Astrocyte (in vitro differentiated cells and primary cell): ENCODE results near the gene BCKDHB. TPM values are rescaled to one million over a fixed set of nuclear protein-coding genes. Genes with fewer than 3 reads are reported as not detected.

ENCODE experiments used
- DNase-seq: peaks from one replicate; pipeline ENCODE4 v3.0.0-alpha.2; 2010; ENCODE audit warnings: low read depth
- FAIRE-seq: peaks from 2 replicates; lab custom pipeline; 2011; peaks lifted over from hg19 to GRCh38; lab: Jason Lieb, UNC
- H2AFZ ChIP-seq: 2 replicates; pipeline ENCODE4 v1.6.0; 2012; ENCODE audit warnings: low read depth, low read length, inconsistent platforms
- H3K27ac ChIP-seq: 2 replicates; pipeline ENCODE4 v1.5.1; 2011; ENCODE audit warnings: low read depth, low read length, inconsistent platforms
- H3K27me3 ChIP-seq: 2 replicates; pipeline ENCODE4 v1.6.0; 2011; ENCODE audit warnings: low read length, inconsistent platforms; ENCODE audit not compliant: insufficient read depth
- H3K36me3 ChIP-seq: 2 replicates; pipeline ENCODE4 v1.5.1; 2011; ENCODE audit warnings: low read length, inconsistent platforms; ENCODE audit not compliant: insufficient read depth
- H3K4me1 ChIP-seq: 2 replicates; pipeline ENCODE4 v1.5.1; 2011; ENCODE audit warnings: low read length, inconsistent platforms; ENCODE audit not compliant: insufficient read depth
- H3K4me2 ChIP-seq: 2 replicates; pipeline ENCODE4 v1.6.0; 2012; ENCODE audit warnings: low read length, inconsistent platforms
- H3K4me3 ChIP-seq: 2 replicates; pipeline ENCODE4 v1.5.1; 2011; ENCODE audit warnings: low read depth, mild to moderate bottlenecking, low read length, inconsistent platforms; ENCODE audit not compliant: insufficient read depth
- H3K79me2 ChIP-seq: 2 replicates; pipeline ENCODE4 v1.6.0; 2012; ENCODE audit warnings: mild to moderate bottlenecking, low read length, inconsistent platforms; ENCODE audit not compliant: insufficient read depth
- H3K9ac ChIP-seq: 2 replicates; pipeline ENCODE4 v1.6.0; 2012; ENCODE audit warnings: mild to moderate bottlenecking, low read length, inconsistent platforms
- H3K9me3 ChIP-seq: 2 replicates; pipeline ENCODE4 v1.5.1; 2012; ENCODE audit warnings: low read depth, mild to moderate bottlenecking, low read length, inconsistent platforms; ENCODE audit not compliant: insufficient read depth
- H4K20me1 ChIP-seq: 2 replicates; pipeline ENCODE4 v1.6.0; 2012; ENCODE audit warnings: low read length, inconsistent platforms; ENCODE audit not compliant: insufficient read depth
- H3K27ac Mint-ChIP-seq: one replicate; pipeline ENCODE4 v1.8.0; 2021; ENCODE audit warnings: mild to moderate bottlenecking, mixed read lengths; ENCODE audit not compliant: unreplicated experiment
- H3K27me3 Mint-ChIP-seq: one replicate; pipeline ENCODE4 v1.8.0; 2021; ENCODE audit warnings: low read depth, mixed read lengths; ENCODE audit not compliant: unreplicated experiment
- H3K36me3 Mint-ChIP-seq: one replicate; pipeline ENCODE4 v1.8.0; 2021; ENCODE audit warnings: low read depth, mixed read lengths; ENCODE audit not compliant: unreplicated experiment
- H3K4me1 Mint-ChIP-seq: one replicate; pipeline ENCODE4 v1.8.0; 2021; ENCODE audit warnings: low read depth, mixed read lengths; ENCODE audit not compliant: unreplicated experiment
- H3K4me3 Mint-ChIP-seq: one replicate; pipeline ENCODE4 v1.8.0; 2021; ENCODE audit warnings: mild to moderate bottlenecking, moderate library complexity, mixed read lengths; ENCODE audit not compliant: unreplicated experiment
- H3K9me3 Mint-ChIP-seq: one replicate; pipeline ENCODE4 v1.8.0; 2021; ENCODE audit warnings: mild to moderate bottlenecking, mixed read lengths; ENCODE audit not compliant: unreplicated experiment
- CTCF ChIP-seq: IDR thresholded peaks from 2 replicates; pipeline ENCODE4 v1.5.1; 2011; ENCODE audit warnings: low read depth, mild to moderate bottlenecking, inconsistent platforms, low read length, moderate library complexity; ENCODE audit not compliant: insufficient read depth
- EZH2 ChIP-seq: IDR thresholded peaks from 2 replicates; pipeline ENCODE4 v1.6.1; 2012; ENCODE audit warnings: mild to moderate bottlenecking, low read length, inconsistent platforms; ENCODE audit not compliant: insufficient read depth
- total RNA-seq: library from RNA; stranded (reverse); gene quantifications from 2 replicates; pipeline ENCODE4 v1.2.1, GENCODE V29; 2021

The BCKDHB gene
- total RNA-seq, 1 donor from 2014 or later: 18.4 TPM

DNA sequence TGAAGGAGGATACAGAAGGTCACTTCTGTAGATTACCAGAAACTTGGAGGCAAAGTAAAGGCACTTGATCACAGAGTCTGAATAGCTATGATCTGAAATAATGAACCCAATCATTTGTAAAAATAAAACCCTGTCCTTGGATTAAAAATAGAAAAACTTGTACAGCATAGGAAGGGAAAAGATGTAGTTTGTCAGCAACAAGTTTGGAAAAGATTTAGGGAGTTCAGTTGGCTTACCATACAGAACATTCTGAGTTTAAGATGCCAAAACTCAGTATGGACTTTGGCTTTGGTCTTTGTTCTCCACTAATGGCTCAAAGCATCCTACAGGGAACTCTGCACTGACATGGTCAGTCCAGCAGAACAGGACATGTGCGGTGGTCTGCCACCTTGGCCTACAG lies 240.6 kb downstream of the BCKDHB start:
- Histone ChIP-seq H3K4me1 (no peaks in the 10 kb centered on the region), H3K36me3 (no peaks in the 10 kb centered on the region), H3K9ac (no peak overlapping the region), H3K79me2 (no peaks in the 10 kb centered on the region), H3K27me3 (no peaks in the 10 kb centered on the region), H3K4me3 (no peak overlapping the region), H3K4me2 (no peak overlapping the region), H3K9me3 (no peaks in the 10 kb centered on the region), H3K27ac (no peak overlapping the region), H2AFZ (no peak overlapping the region), H4K20me1 (no peaks in the 10 kb centered on the region)
- Mint-ChIP-seq H3K27me3 (no peaks in the 10 kb centered on the region), H3K9me3 (no peaks in the 10 kb centered on the region), H3K27ac (no peak overlapping the region), H3K36me3 (no peaks in the 10 kb centered on the region), H3K4me1 (peaks cover 11% of the 10 kb centered on the region), H3K4me3 (no peak overlapping the region)
- TF ChIP-seq EZH2: no peak
- no peak for FAIRE-seq
- no peak for DNase-seq

- no peaks in the 10 kb centered on the region for H4K20me1 ChIP-seq
- H3K27ac ChIP-seq: no peak overlapping the region
- no peak overlapping the region for H3K4me2 ChIP-seq
- H3K9me3 ChIP-seq: no peaks in the 10 kb centered on the region
- no peaks in the 10 kb centered on the region for H3K79me2 ChIP-seq
- no peaks in the 10 kb centered on the region for H3K36me3 ChIP-seq
- Mint-ChIP-seq H3K4me3 (no peak overlapping the region), H3K27me3 (no peaks in the 10 kb centered on the region), H3K9me3 (no peaks in the 10 kb centered on the region), H3K36me3 (no peaks in the 10 kb centered on the region), H3K4me1 (peaks cover 9% of the 10 kb centered on the region), H3K27ac (no peak overlapping the region)
- no peak overlapping the region for H2AFZ ChIP-seq
- no peak overlapping the region for H3K9ac ChIP-seq
- DNase-seq: peak; percentile 80
- H3K27me3 ChIP-seq: no peaks in the 10 kb centered on the region
- no peak for FAIRE-seq
- TF ChIP-seq CTCF: no peak
- no peak for TF ChIP-seq EZH2
- H3K4me1 ChIP-seq: no peaks in the 10 kb centered on the region
- H3K4me3 ChIP-seq: no peak overlapping the region
These were observed 241.8 kb downstream of the BCKDHB start for GRCh38 chr6:80348263-80348662.

DNA sequence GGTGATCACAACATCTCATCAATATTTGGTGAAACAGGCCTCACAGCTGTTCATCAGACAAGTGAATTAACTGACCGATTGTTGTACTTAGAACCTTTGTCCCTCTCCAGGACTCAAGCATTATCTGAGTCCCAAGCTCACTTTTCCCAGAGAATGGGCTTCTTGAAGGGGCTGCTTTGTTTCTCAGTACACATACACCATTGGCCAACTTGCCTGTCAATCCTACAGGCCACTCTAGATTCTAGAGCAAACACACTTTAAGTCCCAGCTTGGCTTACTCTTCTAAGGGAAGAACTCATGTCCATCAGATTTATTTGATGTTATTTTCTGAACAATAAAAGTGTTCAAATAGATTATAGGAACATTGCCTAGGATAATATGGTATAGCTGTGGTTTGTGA lies 249.5 kb downstream of the BCKDHB start:
- FAIRE-seq (no peak), DNase-seq (no peak)
- no peak for TF ChIP-seq CTCF
- H3K27me3 Mint-ChIP-seq: no peaks in the 10 kb centered on the region
- peaks cover 6% of the 10 kb centered on the region for H3K36me3 Mint-ChIP-seq
- no peaks in the 10 kb centered on the region for H3K79me2 ChIP-seq
- no peak overlapping the region for H3K27ac Mint-ChIP-seq
- no peak overlapping the region for H3K4me3 Mint-ChIP-seq
- H3K4me2 ChIP-seq: no peak overlapping the region
- no peaks in the 10 kb centered on the region for H3K27me3 ChIP-seq
- H3K9me3 ChIP-seq: no peaks in the 10 kb centered on the region
- H3K36me3 ChIP-seq: no peaks in the 10 kb centered on the region
- no peaks in the 10 kb centered on the region for H3K9me3 Mint-ChIP-seq
- peaks cover 2% of the 10 kb centered on the region for H3K4me1 Mint-ChIP-seq
- no peak overlapping the region for H3K9ac ChIP-seq
- H4K20me1 ChIP-seq: no peaks in the 10 kb centered on the region
- H2AFZ ChIP-seq: no peak overlapping the region
- no peak overlapping the region for H3K4me3 ChIP-seq
- H3K27ac ChIP-seq: no peak overlapping the region
- H3K4me1 ChIP-seq: no peaks in the 10 kb centered on the region
